Thoracic aorta (tissue), 2 donors: ENCODE results near the gene BRICD5. TPM values are rescaled to one million over a fixed set of nuclear protein-coding genes. Genes with fewer than 3 reads are reported as not detected.
A peak's percentile ranks its signal among the peaks of the same experiment; 100 is the strongest.

Experiments used
- ATAC-seq: fragments of 150-250 bp; one replicate; pipeline ENCODE4 v1.8.0; 2017; ENCODE audit warnings: low read depth; ENCODE audit not compliant: insufficient number of reproducible peaks, low FRiP score
- DNase-seq: peaks from one replicate; pipeline ENCODE4 v3.0.0-alpha.2; 2020; ENCODE audit warnings: low spot score
- H3K27ac ChIP-seq, 2 donors: fragments of 200-600 bp; sonication (generic); 1 replicate in 1 of 2; 2 replicates in 1 of 2; pipeline ENCODE4 v1.5.1; 2016; ENCODE audit warnings: mild to moderate bottlenecking in 2 of 2, moderate library complexity in 2 of 2
- H3K27me3 ChIP-seq: fragments of 200-600 bp; sonication (generic); replicated peaks from 2 replicates; pipeline ENCODE4 v1.6.0; 2016; ENCODE audit warnings: mild to moderate bottlenecking; ENCODE audit not compliant: insufficient read depth
- H3K36me3 ChIP-seq: fragments of 200-600 bp; sonication (generic); one replicate; pipeline ENCODE4 v1.5.1; 2016
- H3K4me1 ChIP-seq, 2 donors: fragments of 200-600 bp; sonication (generic); 1 replicate in 1 of 2; 2 replicates in 1 of 2; pipeline versions ENCODE4 v1.5.1 to v1.6.0; 2016; ENCODE audit warnings: low read depth in 2 of 2, mild to moderate bottlenecking in 1 of 2; ENCODE audit not compliant: control insufficient read depth in 1 of 2
- H3K4me3 ChIP-seq: fragments of 200-600 bp; sonication (generic); 2 replicates; pipeline ENCODE4 v1.5.1; 2016; ENCODE audit warnings: mild to moderate bottlenecking
- H3K9me3 ChIP-seq: fragments of 200-600 bp; sonication (generic); 2 replicates; pipeline ENCODE4 v1.5.1; 2016
- CTCF ChIP-seq: fragments of 200-600 bp; sonication (generic); IDR thresholded peaks from one replicate; pipeline ENCODE4 v1.5.1; 2019; ENCODE audit warnings: antibody characterized with exemption
- total RNA-seq, 2 donors: library from RNA; depleted of rRNA; stranded (reverse); fragments of >200 nt; gene quantifications; one replicate each; pipeline versions ENCODE4 v1.1.0 to v1.2.3, GENCODE V29; 2016

BRICD5 gene
- total RNA-seq, 2 donors from 2014 or later: 11.4 to 43.1 TPM

- H3K9me3 ChIP-seq: no peaks in the 10 kb centered on the region
- H3K36me3 ChIP-seq: peaks cover 24% of the 10 kb centered on the region
- no peaks in the 10 kb centered on the region for H3K27me3 ChIP-seq
- ATAC-seq (no peak), DNase-seq (no peak)
- no peak for TF ChIP-seq CTCF
- no peak overlapping the region for H3K4me3 ChIP-seq
- no peak overlapping the region for H3K27ac ChIP-seq
- H3K4me1 ChIP-seq: peaks cover 12 to 14% of the 10 kb centered on the region in 2 donors
Observed at GRCh38 chr16:2226245-2226793, 15.7 kb upstream of the BRICD5 start.

- Histone ChIP-seq H3K36me3 (peaks cover 4% of the 10 kb centered on the region), H3K27ac (peak overlapping the region; percentile 64 to 66), H3K9me3 (no peaks in the 10 kb centered on the region), H3K4me3 (peak overlapping the region; percentile 93), H3K4me1 (peaks cover 12 to 14% of the 10 kb centered on the region in 2 donors), H3K27me3 (no peaks in the 10 kb centered on the region)
- no peak for ATAC-seq
- no peak for TF ChIP-seq CTCF
- DNase-seq: no peak
Observed at GRCh38 chr16:2223942-2224486, 13.4 kb upstream of the BRICD5 start.

GRCh38 chr16:2223221-2223941 is 12.7 kb upstream of the BRICD5 start, which contains the start of gene E4F1:
TSS of gene E4F1 (plus strand) at chr16:2223591. CDS start at chr16:2223614, 23 bp downstream.
- Histone ChIP-seq H3K4me3 (peak within 1 kb of the TSS; percentile 93), H3K27ac (peak within 1 kb of the TSS; percentile 64 to 80), H3K27me3 (no peaks in the 10 kb centered on the region), H3K9me3 (no peaks in the 10 kb centered on the region), H3K4me1 (peaks cover 12 to 14% of the 10 kb centered on the region in 2 donors), H3K36me3 (no peaks in the 10 kb centered on the region)
- DNase-seq (peak; percentile 98), ATAC-seq (peak; percentile 98)
- no peak for TF ChIP-seq CTCF

GRCh38 chr16:2216330-2216729 is 5.7 kb upstream of the BRICD5 start:
- Histone ChIP-seq H3K27ac (no peak overlapping the region), H3K4me1 (peaks cover 17 to 21% of the 10 kb centered on the region in 2 donors), H3K9me3 (no peaks in the 10 kb centered on the region), H3K4me3 (no peak overlapping the region), H3K36me3 (no peaks in the 10 kb centered on the region), H3K27me3 (no peaks in the 10 kb centered on the region)
- no peak for DNase-seq
- ATAC-seq: no peak
- no peak for TF ChIP-seq CTCF

GRCh38 chr16:2214719-2214968 is 4.0 kb upstream of the BRICD5 start, which contains the start of gene PGP:
TSS of gene PGP (minus strand) at chr16:2214840. CDS start at chr16:2214777, 63 bp downstream.
- TF ChIP-seq CTCF: no peak
- H3K27ac ChIP-seq: peak within 1 kb of the TSS; percentile 90 to 91
- ATAC-seq: no peak

More at GRCh38 chr16:2214719-2214968, 4.0 kb upstream of the BRICD5 start, which contains the start of gene PGP:
- Histone ChIP-seq H3K27me3 (no peaks in the 10 kb centered on the region), H3K9me3 (no peaks in the 10 kb centered on the region), H3K36me3 (no peaks in the 10 kb centered on the region), H3K4me3 (peak within 1 kb of the TSS; percentile 94), H3K4me1 (peaks cover 17 to 21% of the 10 kb centered on the region in 2 donors)
- no peak for DNase-seq
